HepG2 (cell line): ENCODE measurements around the gene VAV2. TPM values are rescaled to one million over a fixed set of nuclear protein-coding genes. Genes with fewer than 3 reads are reported as not detected.

ENCODE experiments used
- CBX2 ChIP-seq, 2 experiments: fragments of 200-600 bp in 1 of 2; sonication (generic); formaldehyde crosslinking in 1 of 2; IDR thresholded peaks; 2 replicates each; pipeline versions ENCODE4 v1.7.0 to v1.8.1; 2018 to 2022; ENCODE audit warnings: low read depth in 2 of 2, low read length in 1 of 2, mild to moderate bottlenecking in 1 of 2, missing genetic modification reagents in 1 of 2
- CREBL2 ChIP-seq: sonication (generic); formaldehyde crosslinking; IDR thresholded peaks from 2 replicates; pipeline ENCODE4 v1.8.1; 2023; ENCODE audit warnings: missing genetic modification reagents, mild to moderate bottlenecking, borderline replicate concordance
- DMTF1 ChIP-seq: sonication (generic); formaldehyde crosslinking; IDR thresholded peaks from 2 replicates; pipeline ENCODE4 v1.4.0; 2020; ENCODE audit warnings: mild to moderate bottlenecking, missing genetic modification reagents
- FOXM1 ChIP-seq: sonication (generic); formaldehyde crosslinking; IDR thresholded peaks from 2 replicates; pipeline ENCODE4 v1.5.0; 2020; ENCODE audit warnings: missing genetic modification reagents
- HMGXB4 ChIP-seq, 2 experiments: sonication (generic) in 1 of 2; formaldehyde crosslinking in 1 of 2; IDR thresholded peaks; 2 replicates each; pipeline versions ENCODE4 v1.4.0 to v1.6.1; 2018 to 2020; ENCODE audit warnings: missing genetic modification reagents in 2 of 2, borderline replicate concordance in 1 of 2, low read depth in 1 of 2, mild to moderate bottlenecking in 1 of 2, missing biosample characterization in 1 of 2
- IKZF4 ChIP-seq: sonication (generic); formaldehyde crosslinking; IDR thresholded peaks from 2 replicates; pipeline ENCODE4 v1.5.1; 2020; ENCODE audit warnings: borderline replicate concordance, mild to moderate bottlenecking, low read depth, missing genetic modification reagents; ENCODE audit errors: not compliant biosample characterization
- PHF21A ChIP-seq: sonication (generic); formaldehyde crosslinking; IDR thresholded peaks from 2 replicates; pipeline ENCODE4 v1.5.0; 2020; ENCODE audit warnings: mild to moderate bottlenecking, missing genetic modification reagents
- PLRG1 ChIP-seq: fragments of 450-650 bp; conservative IDR thresholded peaks from 2 replicates; pipeline ENCODE4 v1.6.1; 2016
- PLSCR1 ChIP-seq: sonication (generic); formaldehyde crosslinking; IDR thresholded peaks from 2 replicates; pipeline ENCODE4 v1.5.0; 2020; ENCODE audit warnings: missing genetic modification reagents, mild to moderate bottlenecking, borderline replicate concordance
- ZBED4 ChIP-seq: sonication (generic); formaldehyde crosslinking; IDR thresholded peaks from 2 replicates; pipeline ENCODE4 v1.4.0; 2020; ENCODE audit warnings: missing genetic modification reagents, borderline replicate concordance
- ZBTB26 ChIP-seq: IDR thresholded peaks from 2 replicates; pipeline ENCODE4 v1.6.1; 2016; ENCODE audit warnings: missing compliant biosample characterization, missing genetic modification reagents, borderline replicate concordance
- ZNF256 ChIP-seq: sonication (generic); formaldehyde crosslinking; conservative IDR thresholded peaks from 2 replicates; pipeline ENCODE4 v1.4.0; 2020; ENCODE audit warnings: missing genetic modification reagents
- ZNF430 ChIP-seq: sonication (generic); formaldehyde crosslinking; IDR thresholded peaks from 2 replicates; pipeline ENCODE4 v1.9.0; 2021; ENCODE audit warnings: mild to moderate bottlenecking, missing genetic modification reagents
- ZNF607 ChIP-seq: sonication (generic); formaldehyde crosslinking; IDR thresholded peaks from 2 replicates; pipeline ENCODE4 v1.5.1; 2020; ENCODE audit warnings: missing genetic modification reagents, mild to moderate bottlenecking, borderline replicate concordance
- polyA plus RNA-seq, 8 experiments: library from polyadenylated mRNA; depleted of rRNA in 3 of 8; stranded (reverse) in 7 of 8; unstranded in 1 of 8; fragments of >200 nt; fragmentation: Illumina TruSeq in 4 of 8; extraction: Trizol in 4 of 8; gene quantifications; 2 replicates each; pipeline versions ENCODE4 v1.2.1 to v1.2.3, GENCODE V29; 2011 to 2016; ENCODE audit warnings: low read depth in 4 of 8, missing spikeins in 1 of 8, mixed read lengths in 1 of 8; ENCODE audit not compliant: insufficient read depth in 1 of 8
- total RNA-seq, 5 experiments: library from RNA; depleted of rRNA; stranded (reverse); fragments of >200 nt; fragmentation: Illumina TruSeq; extraction: Trizol; gene quantifications; 2 replicates each; pipeline ENCODE4 v1.2.3, GENCODE V29; 2016; ENCODE audit warnings: low read depth in 1 of 5

The VAV2 gene
- total and polyA plus RNA-seq, 2 of the 13 experiments (the other 11 are each of a cell fraction or from before 2014, with no cell fraction given) = 22.5 to 22.9 TPM

GRCh38 chr9:133994353-133995011 lies 2.4 kb upstream of the VAV2 start (continued):
- TF ChIP-seq HMGXB4 (CRISPR knock-in tag; IDR thresholded peaks at IDR 0.05; ENCODE audit: borderline replicate concordance in 1 of 2, low read depth in 1 of 2) (peak in 1 of 2 experiments; percentile 42; a peak in 2 of 4 replicates), ZNF607 (CRISPR knock-in tag) (no peak), ZNF430 (CRISPR knock-in tag) (no peak), CREBL2 (CRISPR knock-in tag) (no peak), FOXM1 (CRISPR knock-in tag) (no peak), ZBED4 (CRISPR knock-in tag) (no peak), DMTF1 (CRISPR knock-in tag) (no peak), CBX2 (IDR thresholded peaks at IDR 0.05; ENCODE audit: low read depth, low read length) (no peak), CBX2 (CRISPR knock-in tag; IDR thresholded peaks at IDR 0.05; ENCODE audit: low read depth) (no peak), ZBTB26 (CRISPR knock-in tag) (0 out of 2 replicates have a peak, but pooled peaks have one; percentile 48), ZNF256 (CRISPR knock-in tag) (no peak), PHF21A (CRISPR knock-in tag) (peak; percentile 65), PLSCR1 (CRISPR knock-in tag) (no peak), PLRG1 (no peak), IKZF4 (CRISPR knock-in tag) (no peak)
